ENCODE measurements around the gene CARNS1.

Gene CARNS1

GRCh38 chr11:67466962-67467771, 51.7 kb downstream of the CARNS1 start:
- no peaks in the 10 kb centered on the region for H3K9me3 ChIP-seq
- peaks cover 66% of the 10 kb centered on the region for H3K4me1 ChIP-seq
- peak overlapping the region; percentile 32; the same call in 1 of the 2 replicates for H3K27ac ChIP-seq
- H3K36me3 ChIP-seq = no peaks in the 10 kb centered on the region
- H3K9ac ChIP-seq = peak overlapping the region; percentile 91
- no peaks in the 10 kb centered on the region for H3K27me3 ChIP-seq
- TF ChIP-seq Cebpa-rat (IDR thresholded peaks at IDR 0.05) = no peak
- H4K20me1 ChIP-seq = no peaks in the 10 kb centered on the region
- no peak overlapping the region; the same call in 1 of the 2 replicates for H3K4me3 ChIP-seq
- H3K4me2 ChIP-seq = peak overlapping the region; percentile 97

GRCh38 chr11:67468056-67468455, 52.6 kb downstream of the CARNS1 start:
- no peaks in the 10 kb centered on the region for H3K9me3 ChIP-seq

GRCh38 chr11:67468456-67468758, 52.9 kb downstream of the CARNS1 start:
- H3K27ac ChIP-seq = peak overlapping the region; percentile 84

More at GRCh38 chr11:67468056-67468455, 52.6 kb downstream of the CARNS1 start:
- peak overlapping the region; percentile 84 for H3K27ac ChIP-seq
- H3K4me1 ChIP-seq = peaks cover 63% of the 10 kb centered on the region
- TF ChIP-seq Cebpa-rat (IDR thresholded peaks at IDR 0.05) = no peak
- peak overlapping the region; percentile 91 for H3K4me3 ChIP-seq
- H3K27me3 ChIP-seq = no peaks in the 10 kb centered on the region
- no peaks in the 10 kb centered on the region for H3K36me3 ChIP-seq
- H3K9ac ChIP-seq = peak overlapping the region; percentile 91
- no peaks in the 10 kb centered on the region for H4K20me1 ChIP-seq
- H3K4me2 ChIP-seq = peak overlapping the region; percentile 97

GRCh38 chr11:67468759-67469507, 53.5 kb downstream of the CARNS1 start, which contains the start of gene TMEM134:
Gene TMEM134 (minus strand): TSS chr11:67469251. CDS start chr11:67469192, 59 bp downstream.
- TF ChIP-seq Cebpa-rat (IDR thresholded peaks at IDR 0.05) = no peak
- Histone ChIP-seq H3K9ac (peak within 1 kb of the TSS; percentile 91), H3K9me3 (no peaks in the 10 kb centered on the region), H3K4me2 (peak within 1 kb of the TSS; percentile 97), H3K27ac (peak within 1 kb of the TSS; percentile 84), H4K20me1 (no peaks in the 10 kb centered on the region), H3K27me3 (no peaks in the 10 kb centered on the region), H3K4me3 (peak within 1 kb of the TSS; percentile 91), H3K36me3 (no peaks in the 10 kb centered on the region), H3K4me1 (peaks cover 62% of the 10 kb centered on the region)

More at GRCh38 chr11:67468456-67468758, 52.9 kb downstream of the CARNS1 start:
- Histone ChIP-seq H3K4me2 (peak overlapping the region; percentile 97), H3K4me1 (peaks cover 62% of the 10 kb centered on the region), H3K9me3 (no peaks in the 10 kb centered on the region), H3K27me3 (no peaks in the 10 kb centered on the region), H3K4me3 (peak overlapping the region; percentile 91), H4K20me1 (no peaks in the 10 kb centered on the region), H3K36me3 (no peaks in the 10 kb centered on the region), H3K9ac (peak overlapping the region; percentile 91)
- no peak for TF ChIP-seq Cebpa-rat (IDR thresholded peaks at IDR 0.05)

- Histone ChIP-seq H4K20me1 (no peaks in the 10 kb centered on the region), H3K4me2 (peak overlapping the region; percentile 80), H3K4me1 (peaks cover 61% of the 10 kb centered on the region), H3K9me3 (no peaks in the 10 kb centered on the region), H3K27me3 (no peaks in the 10 kb centered on the region), H3K9ac (peak overlapping the region; percentile 68), H3K27ac (peak overlapping the region; percentile 69), H3K36me3 (no peaks in the 10 kb centered on the region), H3K4me3 (peak overlapping the region; percentile 91)
- no peak for TF ChIP-seq Cebpa-rat (IDR thresholded peaks at IDR 0.05)
Measured at GRCh38 chr11:67469508-67469811, 54.0 kb downstream of the CARNS1 start.

- Histone ChIP-seq H3K36me3 (no peaks in the 10 kb centered on the region), H3K9me3 (no peaks in the 10 kb centered on the region), H3K4me2 (no peak overlapping the region), H3K27ac (no peak overlapping the region), H3K27me3 (no peaks in the 10 kb centered on the region), H4K20me1 (no peaks in the 10 kb centered on the region), H3K4me3 (no peak overlapping the region), H3K4me1 (peaks cover 55% of the 10 kb centered on the region), H3K9ac (0 out of 2 replicates have a peak overlapping the region, but pooled peaks have one; percentile 24)
- TF ChIP-seq Cebpa-rat (IDR thresholded peaks at IDR 0.05) = no peak
Measured at GRCh38 chr11:67470337-67471002, 55.0 kb downstream of the CARNS1 start.

GRCh38 chr11:67472882-67473281, 57.4 kb downstream of the CARNS1 start:
- Histone ChIP-seq H3K4me1 (peaks cover 31% of the 10 kb centered on the region), H3K27ac (no peak overlapping the region), H3K27me3 (no peaks in the 10 kb centered on the region), H3K9ac (no peak overlapping the region), H3K4me2 (no peak overlapping the region), H4K20me1 (no peaks in the 10 kb centered on the region), H3K9me3 (peaks cover 9% of the 10 kb centered on the region), H3K36me3 (no peaks in the 10 kb centered on the region), H3K4me3 (no peak overlapping the region)
- TF ChIP-seq Cebpa-rat (IDR thresholded peaks at IDR 0.05) = no peak

Data from BLaER1 (cell line).